GM18519 (cell line): ENCODE measurements around the gene NRXN3.
A peak's percentile ranks its signal among the peaks of the same experiment; 100 is the strongest.
"Not testable (repeated sequence)": the region's sequence is repeated elsewhere in the genome, so short reads cannot be mapped to it uniquely, and the experiment has no call there.

Experiments used
- ATAC-seq: cut with Tn5 transposase; IDR thresholded peaks from one replicate; pipeline ENCODE4 v1.9.1; 2021; ENCODE audit warnings: mild to moderate bottlenecking, moderate library complexity; ENCODE audit not compliant: unreplicated experiment, low FRiP score

The NRXN3 gene

DNA sequence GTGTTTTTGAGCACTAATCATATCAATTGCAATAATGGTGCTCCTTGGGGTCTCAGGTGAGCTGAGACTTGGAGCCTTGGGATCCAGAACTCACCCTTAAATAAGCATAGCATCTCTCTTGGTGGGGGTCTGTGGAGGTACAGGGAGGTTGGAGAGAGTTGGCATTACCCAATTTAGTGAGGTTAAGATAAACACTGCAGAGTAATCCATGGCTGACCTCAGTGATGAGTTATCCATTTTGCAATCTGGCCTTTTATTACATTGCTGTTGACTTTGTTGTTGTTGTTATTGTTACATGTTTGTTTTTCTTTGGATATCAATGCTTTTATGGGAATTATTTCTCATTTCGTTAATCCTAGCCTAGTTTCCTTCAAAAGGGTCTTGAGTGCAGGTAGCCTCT, 373.3 kb downstream of the NRXN3 start:
- no peak for ATAC-seq

DNA sequence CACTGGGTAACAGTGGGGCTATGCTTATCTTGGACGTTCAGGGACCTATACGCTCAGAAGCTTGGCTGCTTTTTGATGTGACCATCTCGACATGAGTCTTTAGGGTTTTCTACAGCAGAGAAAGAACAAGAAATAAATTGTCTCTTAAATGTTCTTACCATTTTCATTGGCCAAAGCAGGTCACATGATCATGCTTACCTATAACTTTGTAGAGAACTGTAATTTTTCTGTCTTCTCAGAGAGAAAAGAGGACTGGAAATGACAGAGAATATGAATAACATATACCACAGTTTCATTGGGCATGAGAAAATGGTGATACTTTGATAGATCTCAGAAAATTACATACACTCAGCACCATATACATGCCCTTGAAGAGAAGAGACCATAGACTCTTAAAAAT, 390.9 kb downstream of the NRXN3 start:
- ATAC-seq: no peak

DNA sequence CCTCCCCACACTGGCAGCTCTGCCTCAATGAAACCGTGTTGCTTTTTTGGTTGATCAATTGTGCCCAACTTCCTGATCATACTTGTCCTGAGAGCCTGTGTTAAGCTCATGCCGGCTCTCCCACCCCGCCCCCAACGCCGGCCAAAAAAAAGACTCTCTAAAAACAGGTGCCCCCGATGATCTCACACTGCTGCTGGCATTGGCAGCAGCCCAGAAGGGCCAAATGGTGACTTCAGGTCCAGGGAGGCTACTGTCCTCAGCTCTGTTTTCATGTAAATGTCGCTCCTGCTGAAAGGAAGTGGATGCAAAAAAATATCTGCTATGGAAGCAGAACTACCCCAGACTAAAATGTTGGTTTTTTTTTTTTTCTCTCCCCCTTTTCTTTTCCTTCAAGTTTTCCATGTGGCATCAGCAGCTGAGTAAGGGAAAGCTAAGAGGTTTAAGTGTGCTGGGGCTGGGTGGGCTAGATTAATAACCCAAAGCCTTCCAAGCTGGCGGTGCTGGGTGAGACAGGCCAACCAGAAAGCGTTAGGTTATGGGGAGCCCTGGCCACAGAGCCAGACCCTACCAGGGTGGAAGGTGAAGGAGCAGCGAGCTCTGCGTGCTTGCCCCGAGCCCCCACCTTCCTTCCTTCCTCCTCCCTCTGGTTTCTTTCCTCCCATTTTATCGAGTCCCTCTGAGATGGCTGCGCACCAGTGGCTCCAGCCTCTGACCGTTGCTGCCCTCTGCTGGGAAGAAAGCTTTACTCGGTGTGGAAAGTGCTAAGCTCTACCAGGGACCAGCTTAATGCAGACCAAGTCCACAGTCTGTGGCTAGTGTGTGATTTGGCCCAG, 396.1 kb downstream of the NRXN3 start:
- peak; percentile 92 for ATAC-seq

DNA sequence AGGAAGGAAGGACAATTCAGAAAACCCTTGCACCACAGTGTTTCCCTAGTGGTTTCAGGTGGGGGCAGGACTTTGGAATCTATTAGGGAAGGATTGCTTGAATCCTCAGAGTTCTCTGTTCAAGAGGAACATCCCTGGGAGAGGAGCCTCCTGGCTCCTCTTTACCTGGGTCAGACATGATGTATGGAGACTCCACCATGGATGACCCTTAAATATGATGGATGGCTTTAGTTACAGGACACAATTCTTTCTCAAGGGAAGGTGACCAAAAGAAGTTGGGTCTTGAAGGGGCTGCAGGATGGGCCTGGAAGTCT, 396.6 kb downstream of the NRXN3 start:
- ATAC-seq: no peak

DNA sequence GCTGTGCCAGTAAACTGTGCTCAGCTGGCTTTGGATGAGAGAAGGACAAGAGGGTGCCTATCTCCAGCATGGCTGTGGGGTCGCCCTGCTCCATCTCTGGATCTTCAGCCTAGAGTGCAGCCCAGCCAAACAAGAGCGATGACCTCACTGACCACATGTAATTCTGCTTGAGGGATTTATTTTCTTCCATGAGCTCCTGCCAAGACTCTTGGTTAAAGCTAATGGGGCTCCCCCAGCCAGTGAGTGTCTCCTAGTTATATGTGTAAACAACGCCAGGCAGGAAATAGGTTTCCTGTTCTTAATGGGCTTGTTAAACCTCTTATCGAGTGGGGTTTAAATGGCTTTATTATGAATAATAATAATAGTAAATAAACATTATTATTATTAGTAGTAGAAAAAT, 397.2 kb downstream of the NRXN3 start:
- ATAC-seq: no peak

DNA sequence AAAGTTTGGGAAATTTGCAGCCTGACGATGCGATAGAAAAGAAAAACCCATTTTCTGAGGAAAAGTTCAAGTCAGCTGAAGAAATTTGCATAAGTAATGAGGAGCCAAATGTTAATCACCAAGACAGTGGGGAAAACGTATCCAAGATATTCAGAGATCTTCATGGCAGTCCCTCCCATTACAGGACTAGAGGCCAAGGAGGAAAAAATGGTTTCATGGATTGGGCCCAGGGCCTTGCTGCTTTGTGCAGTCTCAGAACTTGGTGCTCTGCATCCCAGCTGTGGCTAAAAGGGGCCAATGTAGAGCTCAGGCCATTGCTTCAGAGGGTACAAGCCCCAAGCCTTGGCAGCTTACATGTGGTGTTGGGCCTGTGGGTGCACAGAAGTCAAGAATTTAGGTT, 403.6 kb downstream of the NRXN3 start:
- not testable (repeated sequence) for ATAC-seq

DNA sequence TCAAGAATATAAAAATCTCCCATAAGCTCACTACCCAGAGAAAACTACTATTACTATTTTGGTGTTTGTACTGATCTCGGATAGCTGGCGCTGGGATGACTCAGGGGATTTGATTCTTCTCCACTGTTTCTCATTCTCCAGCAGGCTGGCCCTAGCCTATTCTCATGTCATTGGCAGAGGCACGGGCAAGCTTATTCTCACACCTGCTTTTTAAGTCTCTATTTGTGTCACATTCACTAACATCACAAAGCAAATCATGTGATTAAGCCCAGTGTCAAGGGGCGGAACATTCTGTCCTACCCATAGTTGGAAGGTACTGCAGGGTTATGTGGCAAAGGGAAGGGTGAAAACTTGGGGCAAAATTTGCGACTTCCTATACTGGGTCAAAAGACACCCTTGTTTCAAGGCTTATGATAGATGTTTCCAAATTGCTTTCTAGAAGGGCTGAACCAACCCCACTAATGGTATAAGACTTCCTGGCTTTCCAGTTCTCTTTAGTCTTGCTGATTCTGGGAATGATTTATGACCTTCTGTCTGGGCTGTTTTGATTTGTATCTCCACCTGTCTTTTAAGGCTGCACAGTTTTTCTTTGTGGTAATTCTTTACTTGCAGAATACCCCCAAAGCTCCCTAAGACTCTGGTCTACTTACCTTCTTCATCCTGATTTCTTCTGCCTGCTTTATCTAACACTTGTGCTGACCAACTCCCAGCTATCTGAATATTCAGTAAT, 406.4 kb downstream of the NRXN3 start:
- no peak for ATAC-seq

DNA sequence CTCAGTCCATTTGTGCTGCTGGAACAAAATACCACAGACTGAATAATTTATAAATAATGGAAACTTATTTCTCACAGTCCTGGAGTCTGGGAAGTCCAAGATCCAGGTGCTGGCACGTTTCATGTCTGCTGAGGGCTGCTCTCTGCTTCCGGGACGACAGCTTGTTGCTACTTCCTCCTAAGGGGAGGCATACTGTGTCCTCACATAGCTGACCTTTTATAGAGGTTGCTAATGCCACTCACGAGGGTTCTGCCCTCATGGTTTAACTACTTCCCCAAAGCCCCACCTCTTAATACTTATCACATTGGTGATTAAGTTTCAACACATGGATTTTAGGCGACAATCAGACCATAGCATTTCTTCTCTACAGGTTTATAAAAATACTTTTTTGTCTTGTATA, 411.1 kb downstream of the NRXN3 start:
- ATAC-seq: no peak

DNA sequence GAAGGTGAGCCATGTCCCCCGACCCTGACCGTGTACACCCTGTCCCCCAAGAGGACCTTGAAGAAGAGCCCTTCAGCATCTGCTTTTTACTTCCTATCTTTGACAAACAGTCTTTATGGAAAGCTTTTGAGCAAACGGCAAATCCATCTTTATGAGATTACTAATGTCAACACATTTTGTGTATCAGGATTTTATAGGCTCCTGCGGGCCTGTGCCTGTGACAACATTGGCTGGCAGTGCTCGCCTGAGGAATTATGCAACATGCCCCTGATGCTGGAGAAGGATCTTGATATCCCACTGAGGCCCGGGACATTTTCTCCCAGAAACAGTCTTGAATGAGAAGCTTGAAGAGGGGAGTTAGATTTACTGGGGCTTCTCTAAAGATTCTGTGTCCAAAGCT, 416.5 kb downstream of the NRXN3 start:
- ATAC-seq: no peak

DNA sequence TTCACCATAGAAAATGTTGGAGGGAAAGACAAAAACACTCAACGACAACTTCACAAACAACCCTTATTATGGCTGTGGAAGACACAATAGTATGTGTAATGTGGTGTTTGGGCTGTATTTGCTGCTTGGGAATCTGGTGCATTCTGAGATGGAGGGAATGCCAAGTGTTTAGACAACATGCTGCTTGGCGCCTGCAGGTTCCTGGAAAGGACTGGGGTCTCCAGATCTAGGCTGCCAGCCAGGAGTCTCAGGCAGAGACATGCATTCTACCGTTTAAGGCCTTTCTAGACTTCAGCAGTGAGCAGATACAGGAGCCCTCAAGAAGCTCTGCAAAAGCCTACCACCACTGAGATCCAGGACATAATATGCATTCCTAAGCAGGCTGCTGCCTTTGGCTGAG, 418.7 kb downstream of the NRXN3 start:
- no peak for ATAC-seq

DNA sequence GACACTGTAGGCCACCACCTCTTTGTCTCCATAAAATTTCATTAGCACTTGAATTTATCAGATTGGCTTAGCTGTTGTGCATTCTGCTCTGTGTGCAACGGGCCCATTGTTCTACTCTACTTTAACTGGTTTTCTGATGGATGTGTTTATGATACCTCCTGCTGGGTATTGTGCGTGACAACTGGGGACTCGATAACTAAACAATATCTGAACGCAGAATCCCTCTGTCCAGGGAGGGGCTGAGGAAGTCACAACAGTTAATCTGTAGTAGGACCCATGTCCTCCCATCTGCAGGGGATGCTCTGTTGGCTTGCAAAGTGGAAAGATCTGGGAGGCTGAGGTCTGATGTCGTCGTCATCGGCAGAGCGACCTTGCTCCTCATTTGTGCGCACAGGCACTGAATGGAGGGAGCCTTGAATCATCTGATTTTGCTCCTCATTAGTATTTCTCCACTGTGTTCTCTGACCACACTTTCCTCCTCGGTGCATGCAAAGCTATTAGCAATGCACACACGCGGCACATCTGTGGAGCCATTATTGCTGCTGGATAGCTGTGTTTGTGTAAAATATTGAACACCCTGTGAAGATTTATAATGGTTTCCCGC, 422.5 kb downstream of the NRXN3 start:
- no peak for ATAC-seq

DNA sequence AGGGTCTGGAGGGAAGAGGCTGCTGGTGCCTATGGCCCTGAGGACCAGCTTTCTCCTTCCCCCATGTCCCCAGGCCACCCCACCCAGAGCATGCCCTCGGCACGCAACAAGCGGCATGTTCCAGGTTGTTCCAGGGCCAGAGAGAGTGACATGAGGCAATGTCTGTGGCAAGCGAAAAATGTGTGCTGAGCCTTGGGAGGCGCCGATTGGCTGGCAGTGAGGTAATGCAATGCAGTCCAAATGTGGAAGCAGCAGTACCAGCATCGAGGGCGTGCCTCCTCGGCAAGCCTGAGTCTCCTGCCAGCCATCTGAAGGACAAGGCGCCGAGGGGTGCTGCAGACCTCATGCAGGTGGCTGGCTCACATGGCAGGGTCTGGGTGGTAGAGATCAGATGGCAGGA, 423.8 kb downstream of the NRXN3 start:
- ATAC-seq: no peak

DNA sequence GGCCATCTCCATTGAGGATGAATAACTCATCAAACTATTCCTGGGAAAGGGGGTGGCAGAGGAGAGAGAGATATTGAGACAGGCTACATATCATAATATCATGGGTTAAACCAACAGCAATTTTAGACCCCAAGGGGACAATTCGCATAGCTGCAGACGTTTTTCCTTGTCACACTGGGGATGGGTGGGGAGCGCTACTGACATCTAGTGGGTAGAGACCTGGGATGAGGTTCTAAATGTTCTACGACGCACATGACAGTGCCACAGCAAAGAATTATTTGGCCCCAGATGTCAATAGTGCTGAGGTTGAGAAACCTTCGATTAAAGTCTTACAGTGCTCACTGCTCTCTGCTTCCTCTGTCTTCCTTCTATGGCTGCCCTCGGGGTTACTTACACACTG, 425.6 kb downstream of the NRXN3 start:
- no peak for ATAC-seq

DNA sequence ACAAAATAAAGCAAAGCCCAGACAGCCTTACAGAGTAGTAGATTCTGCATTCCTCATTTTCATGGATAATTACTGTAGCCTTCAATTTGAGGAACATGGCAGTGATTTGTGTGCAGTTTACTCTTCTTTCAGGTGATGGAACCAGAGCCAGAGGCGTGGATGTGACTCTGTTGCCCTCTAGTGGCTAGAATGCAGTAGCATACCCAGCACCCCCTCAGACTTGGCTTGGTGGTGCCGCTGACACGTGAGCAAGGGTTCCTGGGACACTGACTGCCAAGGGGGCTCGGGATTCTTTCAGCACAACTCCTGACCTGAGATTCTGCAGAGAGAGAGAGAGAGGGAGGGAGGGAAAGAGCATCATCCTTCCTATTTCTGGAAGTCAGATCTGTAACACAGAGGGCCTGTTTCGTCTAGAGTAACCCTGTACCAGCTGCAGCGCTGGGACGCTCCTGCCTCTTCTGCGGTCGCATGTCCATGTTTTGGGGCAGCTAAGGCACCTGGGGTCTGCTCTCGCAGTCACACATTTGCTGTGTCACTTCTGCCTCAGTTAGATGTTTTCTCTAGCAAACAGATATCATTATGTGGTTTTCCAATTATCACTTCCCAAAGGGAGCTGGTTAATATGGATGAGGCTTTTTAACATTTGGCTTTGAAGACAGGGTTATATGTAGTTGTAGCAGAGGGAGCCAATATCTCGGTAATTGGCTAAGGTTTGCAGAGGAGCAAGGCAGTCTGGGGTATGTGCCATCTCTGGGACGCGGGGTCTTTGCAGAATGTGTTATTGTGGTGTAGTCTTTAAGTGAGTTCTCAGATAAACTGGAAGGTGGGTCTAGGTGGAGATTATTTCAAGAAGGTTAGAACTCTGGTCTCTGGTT, 428.1 kb downstream of the NRXN3 start:
- ATAC-seq: peak; percentile 77

DNA sequence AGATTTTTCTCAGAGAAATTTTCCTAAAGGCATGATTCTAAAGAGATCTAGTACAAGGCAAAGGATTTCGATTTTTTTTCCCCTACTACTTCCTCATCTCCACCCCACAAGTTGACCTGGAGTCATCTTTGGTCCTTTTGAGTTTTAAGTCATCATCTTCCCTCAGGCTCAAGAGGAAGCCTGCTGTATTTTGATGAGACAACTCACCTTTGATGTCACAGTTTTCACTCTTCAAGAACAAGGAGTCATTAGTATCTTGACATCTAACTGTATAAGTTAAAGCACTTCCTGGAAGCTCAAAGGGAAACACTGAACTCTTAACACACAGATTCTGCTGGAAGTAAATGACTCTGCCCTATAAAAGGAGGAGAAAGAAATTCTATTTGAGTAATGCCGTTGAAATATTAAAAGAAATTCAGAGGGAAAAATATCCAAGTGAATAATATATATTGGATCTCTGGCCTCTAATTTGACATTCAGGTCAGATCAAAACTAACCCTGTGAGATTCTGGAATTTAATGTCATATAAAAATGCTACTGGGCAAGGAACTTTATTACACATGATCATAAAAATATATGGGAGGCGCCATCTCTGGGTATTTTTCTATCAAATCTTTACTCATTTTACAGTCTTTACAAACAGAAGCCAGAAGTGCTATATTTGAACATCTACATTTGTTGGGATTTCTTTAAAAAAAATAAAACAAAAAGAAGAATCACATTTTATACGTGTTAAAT, 435.0 kb downstream of the NRXN3 start:
- ATAC-seq: no peak

DNA sequence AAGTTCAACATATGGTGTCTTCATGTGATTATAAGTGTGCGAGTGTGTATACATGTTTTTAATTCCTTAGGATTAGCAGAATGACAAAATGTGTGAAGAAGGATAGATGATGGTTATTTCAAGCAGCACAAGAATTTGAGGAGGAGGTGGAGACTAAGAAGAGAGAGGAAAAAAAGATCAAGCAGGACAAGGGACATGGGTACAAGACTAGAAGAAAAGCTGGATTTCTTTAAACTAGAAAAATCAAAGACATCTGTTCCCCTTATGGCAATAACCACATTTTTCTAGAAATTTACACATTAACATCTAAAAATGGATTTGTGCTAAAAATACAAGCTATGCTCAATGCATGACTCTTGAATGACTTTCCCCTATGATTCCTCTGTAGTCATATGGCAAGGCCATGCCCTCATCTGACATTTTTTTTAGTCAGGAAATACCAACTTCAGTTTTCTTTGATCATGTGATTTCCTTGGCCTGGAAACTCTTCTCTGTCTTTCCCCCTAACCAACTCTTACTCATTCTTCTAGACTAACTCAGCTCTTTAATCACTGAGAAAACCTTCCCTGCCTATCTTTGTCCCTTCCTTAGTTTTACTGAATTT, 435.8 kb downstream of the NRXN3 start:
- ATAC-seq: no peak

DNA sequence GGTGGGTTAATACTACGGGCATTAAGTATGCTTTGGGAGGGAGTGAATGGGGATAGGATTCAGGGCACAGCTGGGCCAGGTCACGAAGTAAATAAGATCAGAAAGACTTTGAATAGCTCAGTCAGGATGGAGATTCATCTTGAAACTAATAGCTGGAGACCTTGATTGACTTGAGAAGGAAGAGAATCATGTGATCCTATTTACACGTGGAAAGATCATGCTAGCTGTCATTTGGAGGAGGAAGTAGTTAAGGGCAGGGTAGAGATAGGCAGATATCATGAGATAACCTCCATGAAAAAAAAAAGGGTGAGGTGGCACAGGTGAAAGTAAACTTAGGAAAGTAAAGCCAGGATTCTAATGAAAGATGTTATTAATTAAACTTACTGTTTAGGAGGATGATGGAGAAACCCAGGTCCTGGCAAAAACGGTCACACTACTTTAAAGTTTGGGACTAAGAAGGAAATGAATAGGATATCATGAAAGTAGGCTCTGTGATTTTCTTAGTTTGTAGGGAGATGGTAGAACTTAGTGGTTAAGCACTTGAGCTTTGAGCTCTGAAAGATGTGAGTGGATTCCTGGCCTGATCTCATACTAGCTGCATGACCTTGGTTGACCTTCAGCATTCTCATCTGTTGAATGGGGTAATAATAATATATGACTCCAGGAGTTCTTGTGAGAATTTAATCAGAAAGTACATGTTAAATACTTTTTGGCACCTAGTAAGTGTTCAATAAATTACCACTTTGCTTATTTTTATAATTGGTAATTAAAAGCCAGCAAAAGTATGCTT, 439.0 kb downstream of the NRXN3 start:
- no peak for ATAC-seq

DNA sequence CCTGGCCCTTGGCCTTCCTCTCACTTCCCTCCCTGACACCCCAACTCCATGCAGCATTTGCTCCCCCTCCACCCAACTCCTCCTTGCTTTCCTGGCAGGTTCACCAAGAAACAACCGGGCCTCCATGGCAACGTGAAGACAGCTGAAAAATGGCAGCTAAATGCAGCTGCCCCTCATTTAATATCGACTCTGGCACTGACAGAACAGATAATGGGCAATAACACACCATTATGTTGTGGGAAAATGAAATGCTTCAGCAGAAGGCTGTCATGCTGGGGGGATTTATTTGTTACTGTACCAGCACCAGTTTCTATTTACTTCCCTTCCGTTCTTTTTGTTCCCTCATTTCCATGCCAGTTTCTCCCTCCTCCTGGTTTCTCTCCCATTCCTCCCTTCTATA, 440.8 kb downstream of the NRXN3 start:
- no peak for ATAC-seq
